Skeletal muscle tissue (tissue), 4 donors: ENCODE results near the gene IRX3. TPM values are rescaled to one million over a fixed set of nuclear protein-coding genes. Genes with fewer than 3 reads are reported as not detected.

Source experiments
- H3K27ac ChIP-seq: one replicate; pipeline ENCODE4 v1.7.0; 2013; ENCODE audit warnings: mild to moderate bottlenecking, low read depth, low read length, inconsistent platforms
- H3K27me3 ChIP-seq, 3 donors: one replicate each; pipeline ENCODE4 v1.7.0; 2013; ENCODE audit warnings: low read length in 3 of 3; ENCODE audit not compliant: control insufficient read depth in 3 of 3, insufficient read depth in 3 of 3
- H3K36me3 ChIP-seq, 3 donors: one replicate each; pipeline ENCODE4 v1.7.0; 2013; ENCODE audit warnings: low read length in 3 of 3; ENCODE audit not compliant: control insufficient read depth in 3 of 3, insufficient read depth in 3 of 3
- H3K4me1 ChIP-seq, 3 donors: one replicate each; pipeline ENCODE4 v1.7.0; 2013; ENCODE audit warnings: low read length in 3 of 3, mild to moderate bottlenecking in 3 of 3; ENCODE audit not compliant: control insufficient read depth in 3 of 3, insufficient read depth in 3 of 3
- H3K4me3 ChIP-seq, 3 donors: one replicate each; pipeline ENCODE4 v1.7.0; 2013; ENCODE audit warnings: low read length in 3 of 3
- H3K9ac ChIP-seq, 3 donors: one replicate each; pipeline ENCODE4 v1.7.0; 2013; ENCODE audit warnings: low read length in 3 of 3, mild to moderate bottlenecking in 3 of 3, moderate library complexity in 2 of 3, low read depth in 1 of 3
- H3K9me3 ChIP-seq, 3 donors: one replicate each; pipeline ENCODE4 v1.7.0; 2013; ENCODE audit warnings: low read length in 3 of 3; ENCODE audit not compliant: control insufficient read depth in 3 of 3
- total RNA-seq: library from RNA; depleted of rRNA; stranded (reverse); fragments of >200 nt; gene quantifications from one replicate; pipeline ENCODE4 v1.2.3, GENCODE V29; 2014
- donor health status: Osteomylitis.

The IRX3 gene
- total RNA-seq, 1 donor from 2014 or later, result 7.8 TPM

- peaks cover 7 to 15% (median 11%) of the 10 kb centered on the region in 3 donors for H3K27me3 ChIP-seq
- H3K4me3 ChIP-seq, result no peak overlapping the region
- no peaks in the 10 kb centered on the region for H3K36me3 ChIP-seq
- no peaks in the 10 kb centered on the region for H3K9me3 ChIP-seq
- H3K9ac ChIP-seq, result no peak overlapping the region
- H3K4me1 ChIP-seq, result peaks cover 0 to 6% (median 0%) of the 10 kb centered on the region in 3 donors
- H3K27ac ChIP-seq, result no peak overlapping the region
These were observed 5.3 kb upstream of the IRX3 start for GRCh38 chr16:54291656-54292487.

DNA sequence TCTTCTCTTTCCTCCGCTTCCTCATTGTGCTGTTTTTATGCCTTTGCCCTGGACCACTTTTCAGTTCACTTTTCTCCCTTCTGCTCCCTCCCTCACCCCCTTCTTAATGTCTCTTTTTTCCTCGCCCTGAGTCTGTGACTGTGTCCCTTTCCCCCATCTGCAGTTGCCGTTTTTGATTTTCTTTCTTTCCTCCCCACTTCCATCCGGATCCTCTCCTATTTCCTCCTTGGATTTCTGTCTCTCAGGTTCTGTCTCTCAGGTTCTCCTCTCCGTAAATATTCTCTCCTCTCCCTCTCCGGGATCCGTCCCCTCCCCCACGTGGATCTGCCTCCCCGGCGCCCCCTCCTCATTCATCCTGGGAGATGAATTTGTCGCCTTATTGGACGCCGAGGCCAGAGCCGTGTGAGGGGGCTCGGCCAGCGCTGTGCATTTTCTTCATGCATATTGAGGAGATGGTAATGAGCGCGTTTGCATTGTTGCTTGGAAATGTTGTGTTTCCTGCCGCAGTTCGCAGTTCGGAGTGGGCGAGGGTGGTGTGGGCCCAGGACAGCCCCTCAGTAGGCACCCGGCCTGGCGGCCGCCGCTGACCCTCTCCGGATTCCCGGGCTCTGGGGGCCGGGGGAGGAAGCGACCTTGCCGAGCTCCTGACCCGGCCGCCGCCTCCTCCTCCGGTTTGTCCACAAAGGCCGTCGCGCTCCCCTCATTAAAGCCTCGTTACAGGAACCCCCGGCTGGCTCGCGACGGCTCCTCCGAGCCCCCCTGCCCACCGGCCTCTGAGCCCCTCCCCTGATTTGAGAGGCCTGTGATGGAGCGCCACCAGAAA is 4.5 kb upstream of the IRX3 start:
- peaks cover 7 to 15% (median 11%) of the 10 kb centered on the region in 3 donors for H3K27me3 ChIP-seq
- H3K4me1 ChIP-seq, result peaks cover 3 to 6% (median 4%) of the 10 kb centered on the region in 3 donors
- no peaks in the 10 kb centered on the region for H3K36me3 ChIP-seq
- no peak overlapping the region for H3K9ac ChIP-seq
- no peak overlapping the region for H3K27ac ChIP-seq
- no peaks in the 10 kb centered on the region for H3K9me3 ChIP-seq
- no peak overlapping the region for H3K4me3 ChIP-seq

- no peak overlapping the region for H3K27ac ChIP-seq
- peaks cover 3 to 10% (median 10%) of the 10 kb centered on the region in 3 donors for H3K4me1 ChIP-seq
- H3K9me3 ChIP-seq, result no peaks in the 10 kb centered on the region
- H3K27me3 ChIP-seq, result peaks cover 7 to 15% (median 11%) of the 10 kb centered on the region in 3 donors
- no peak overlapping the region for H3K9ac ChIP-seq
- H3K4me3 ChIP-seq, result no peak overlapping the region
- H3K36me3 ChIP-seq, result no peaks in the 10 kb centered on the region
These were observed 3.6 kb upstream of the IRX3 start for GRCh38 chr16:54289945-54290832.

DNA sequence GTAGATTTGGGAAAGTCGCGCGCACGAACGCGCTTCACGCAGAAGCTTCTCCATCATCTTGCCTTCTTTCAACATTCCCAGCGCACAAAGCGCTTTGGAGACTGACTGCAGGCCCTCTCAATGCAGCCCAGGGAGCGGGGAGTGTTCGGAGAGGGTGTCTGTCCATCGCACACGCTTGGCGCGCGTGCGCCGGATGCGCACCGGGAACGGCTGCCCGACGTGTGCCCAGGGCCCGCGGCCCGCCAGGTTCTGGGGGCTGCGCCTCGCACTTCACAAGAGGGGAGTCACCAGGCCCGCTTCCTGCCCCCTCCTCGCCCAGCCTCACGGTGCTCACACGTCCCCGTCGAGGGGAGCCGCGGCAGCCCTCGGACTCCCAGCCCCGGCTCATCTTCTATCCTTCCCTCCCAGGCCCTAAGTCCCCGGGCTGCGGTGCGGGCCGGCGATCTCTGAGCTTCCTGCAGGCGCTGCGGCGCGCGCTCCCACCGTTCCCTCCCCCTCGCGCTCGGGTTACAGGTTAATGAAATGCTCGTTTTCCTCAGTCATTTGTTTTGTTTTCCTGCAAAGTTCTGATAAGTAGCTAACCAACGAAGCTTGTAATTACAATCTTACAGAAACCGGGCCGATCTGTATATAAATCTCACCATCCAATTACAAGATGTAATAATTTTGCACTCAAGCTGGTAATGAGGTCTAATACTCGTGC is 2.8 kb upstream of the IRX3 start:
- peaks cover 7 to 19% (median 11%) of the 10 kb centered on the region in 3 donors for H3K27me3 ChIP-seq
- no peaks in the 10 kb centered on the region for H3K9me3 ChIP-seq
- peaks cover 3 to 15% (median 13%) of the 10 kb centered on the region in 3 donors for H3K4me1 ChIP-seq
- no peak overlapping the region for H3K4me3 ChIP-seq
- H3K27ac ChIP-seq, result no peak overlapping the region
- H3K36me3 ChIP-seq, result no peaks in the 10 kb centered on the region
- H3K9ac ChIP-seq, result no peak overlapping the region

DNA sequence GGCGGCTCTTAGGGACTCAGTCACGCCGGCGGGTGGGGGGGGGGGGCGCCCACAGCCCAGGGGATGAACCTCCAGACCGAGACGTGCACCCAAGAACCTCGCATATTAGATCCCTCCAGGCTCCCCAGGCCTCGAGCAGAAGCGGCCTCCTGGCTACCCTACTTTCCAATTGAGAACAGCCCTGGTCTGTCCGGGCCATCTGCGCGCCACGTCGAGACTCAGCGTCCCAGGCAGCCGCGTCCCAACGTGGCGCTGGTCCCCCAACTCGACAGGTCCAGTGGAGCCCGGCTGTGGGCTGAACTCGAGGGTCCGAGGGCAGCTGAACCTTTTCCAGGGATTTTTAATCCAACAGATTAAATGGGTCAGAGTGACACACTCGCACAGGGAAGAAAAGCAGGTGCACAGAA is 2.3 kb upstream of the IRX3 start:
- Histone ChIP-seq H3K27me3 (peaks cover 7 to 22% (median 11%) of the 10 kb centered on the region in 3 donors), H3K27ac (no peak overlapping the region), H3K4me3 (no peak overlapping the region), H3K36me3 (no peaks in the 10 kb centered on the region), H3K4me1 (peaks cover 3 to 15% (median 13%) of the 10 kb centered on the region in 3 donors), H3K9ac (no peak overlapping the region), H3K9me3 (no peaks in the 10 kb centered on the region)

GRCh38 chr16:54288030-54288834 is 1.6 kb upstream of the IRX3 start:
- peaks cover 7 to 24% (median 11%) of the 10 kb centered on the region in 3 donors for H3K27me3 ChIP-seq
- no peak overlapping the region for H3K9ac ChIP-seq
- no peak overlapping the region for H3K4me3 ChIP-seq
- no peaks in the 10 kb centered on the region for H3K9me3 ChIP-seq
- no peaks in the 10 kb centered on the region for H3K36me3 ChIP-seq
- H3K4me1 ChIP-seq, result peaks cover 6 to 15% (median 13%) of the 10 kb centered on the region in 3 donors
- no peak overlapping the region for H3K27ac ChIP-seq

DNA sequence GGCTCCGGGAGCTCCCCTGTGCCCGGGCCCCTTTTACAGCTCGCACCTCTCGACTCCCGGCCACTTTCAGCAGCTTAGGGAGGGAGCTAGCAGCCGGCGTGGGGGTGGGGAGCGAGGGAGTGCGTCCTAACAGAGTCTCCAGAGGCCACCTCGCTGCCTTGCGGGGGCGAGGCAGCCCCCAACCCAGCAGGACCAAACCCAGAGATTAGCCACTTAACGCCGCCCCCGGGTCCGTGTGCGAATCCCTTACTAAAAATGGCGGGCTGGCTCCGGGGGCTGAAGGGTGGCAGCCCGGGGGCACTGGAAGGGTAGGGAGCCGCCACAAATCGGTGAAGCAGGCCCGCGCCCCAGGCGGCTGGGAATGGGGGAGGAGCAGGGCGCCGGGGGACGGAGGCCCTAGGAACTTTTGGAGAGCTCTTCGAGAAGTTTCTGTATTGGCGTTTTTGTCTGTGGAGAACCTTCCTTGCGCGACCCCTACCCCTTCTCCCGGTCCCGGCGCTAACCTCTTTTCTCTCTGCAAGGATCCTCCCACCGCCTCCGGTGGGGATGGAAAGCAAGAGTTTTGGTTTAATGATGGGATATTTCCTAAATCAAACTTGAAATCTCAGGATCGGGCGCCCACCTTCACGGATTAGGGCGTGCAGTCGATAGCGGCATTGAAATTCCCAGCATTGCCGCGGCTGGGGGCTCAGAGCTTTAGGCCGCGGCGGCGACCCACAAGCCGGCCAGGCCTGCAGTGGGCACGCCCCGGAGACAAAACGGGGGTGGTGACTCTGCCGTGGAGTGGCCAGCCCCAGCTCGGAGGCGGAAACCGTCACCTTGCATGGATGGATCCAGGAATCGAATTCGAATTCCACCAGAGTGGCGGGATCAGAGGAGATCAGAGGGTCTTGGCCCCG is 793 bp upstream of the IRX3 start:
- peak overlapping the region; percentile 63 to 86 (median 76) for H3K4me3 ChIP-seq
- peak overlapping the region; percentile 64 for H3K27ac ChIP-seq
- H3K36me3 ChIP-seq, result no peaks in the 10 kb centered on the region
- peaks cover 7 to 28% (median 11%) of the 10 kb centered on the region in 3 donors for H3K27me3 ChIP-seq
- H3K4me1 ChIP-seq, result peaks cover 6 to 15% (median 13%) of the 10 kb centered on the region in 3 donors
- peak overlapping the region; percentile 61 to 84 (median 79) for H3K9ac ChIP-seq
- no peaks in the 10 kb centered on the region for H3K9me3 ChIP-seq

GRCh38 chr16:54286090-54286365 is 559 bp downstream of the IRX3 start:
- Histone ChIP-seq H3K36me3 (no peaks in the 10 kb centered on the region), H3K4me1 (peaks cover 6 to 18% (median 13%) of the 10 kb centered on the region in 3 donors), H3K27me3 (peaks cover 4 to 34% (median 16%) of the 10 kb centered on the region in 3 donors), H3K9ac (peak overlapping the region in 2 of 3 donors; percentile 76 to 83), H3K4me3 (peak overlapping the region; percentile 75 to 86 (median 85)), H3K9me3 (no peaks in the 10 kb centered on the region), H3K27ac (peak overlapping the region; percentile 87)
